ENCODE measurements around the gene KLRC3. TPM values are rescaled to one million over a fixed set of nuclear protein-coding genes. Genes with fewer than 3 reads are reported as not detected.
"Not testable (repeated sequence)": the region's sequence is repeated elsewhere in the genome, so short reads cannot be mapped to it uniquely, and the experiment has no call there.

KLRC3 gene
- total RNA-seq, 1 donor: 7.1 TPM

DNA sequence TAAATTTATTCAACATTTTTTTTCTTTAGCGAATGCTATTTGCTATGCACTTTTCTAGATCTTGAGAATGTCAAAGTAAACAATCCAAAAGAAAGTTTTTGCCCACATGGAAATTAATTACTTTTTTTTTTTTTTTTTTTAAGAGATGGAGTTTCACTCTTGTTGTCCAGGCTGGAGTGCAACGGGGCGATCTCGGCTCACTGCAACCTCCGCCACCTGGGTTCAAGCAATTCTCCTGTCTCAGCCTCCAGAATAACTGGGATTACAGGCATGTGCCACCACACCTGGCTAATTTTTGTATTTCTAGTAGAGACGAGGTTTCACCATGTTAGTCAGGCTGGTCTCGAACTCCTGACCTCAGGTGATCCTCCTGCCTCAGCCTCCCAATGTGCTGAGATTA, 29.4 kb downstream of the KLRC3 start:
- H3K9me3 ChIP-seq (ENCODE audit: low read depth, low read length): not testable (repeated sequence)

GRCh38 chr12:10389904-10390303, 30.5 kb downstream of the KLRC3 start, which contains the start of gene KLRK1:
KLRK1 (minus strand) TSS chr12:10390041; CDS start chr12:10388810, 1,231 bp downstream.
- Histone ChIP-seq H3K27me3 (ENCODE audit: insufficient read depth, low read length) (no peaks in the 10 kb centered on the region), H3K4me3 (ENCODE audit: low read length) (peak within 1 kb of the TSS; percentile 40), H3K4me1 (ENCODE audit: insufficient read depth, low read length) (peaks cover 19% of the 10 kb centered on the region), H3K9me3 (ENCODE audit: low read depth, low read length) (no peaks in the 10 kb centered on the region)

More for the DNA sequence above, 29.4 kb downstream of the KLRC3 start:
- peaks cover 30% of the 10 kb centered on the region for H3K4me1 ChIP-seq (ENCODE audit: insufficient read depth, low read length)
- H3K4me3 ChIP-seq (ENCODE audit: low read length); H3K27me3 ChIP-seq (ENCODE audit: insufficient read depth, low read length): not testable (repeated sequence)

DNA sequence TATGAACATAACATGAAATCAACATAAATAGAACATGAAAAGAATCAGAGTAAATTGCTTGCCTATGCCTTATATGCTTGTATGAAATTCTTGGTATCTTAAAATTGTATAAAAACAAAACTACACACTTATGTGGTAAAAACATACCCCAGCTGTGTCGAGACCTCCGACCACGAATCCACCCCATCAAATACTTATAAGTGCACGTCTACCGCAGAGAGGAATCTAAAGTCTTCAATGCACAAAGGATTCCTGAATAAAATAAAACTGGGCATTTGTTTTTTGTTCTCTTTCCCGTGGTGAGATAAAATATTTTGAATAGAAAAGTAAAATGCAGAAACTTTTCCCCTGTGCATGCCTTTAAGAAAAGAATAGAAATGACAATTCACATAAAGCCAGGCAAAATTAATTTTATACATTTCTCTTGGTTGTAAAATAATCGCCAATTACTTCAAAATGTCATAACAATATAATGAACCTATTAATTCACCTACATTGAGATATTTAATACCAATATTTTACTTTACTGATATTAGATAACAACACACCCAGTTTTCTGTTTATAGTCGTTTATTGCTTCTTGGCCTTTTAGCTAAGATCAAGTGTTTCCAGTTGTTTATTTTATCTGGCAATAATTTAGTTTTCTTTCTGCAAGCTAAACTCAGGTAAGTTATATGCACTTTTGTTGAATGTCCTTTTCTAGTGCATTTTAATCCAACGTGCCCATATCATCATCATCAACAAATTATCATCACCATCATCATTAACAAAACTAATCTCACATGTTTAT, 31.6 kb downstream of the KLRC3 start:
- no peaks in the 10 kb centered on the region for H3K27me3 ChIP-seq (ENCODE audit: insufficient read depth, low read length)
- H3K4me1 ChIP-seq (ENCODE audit: insufficient read depth, low read length): peaks cover 13% of the 10 kb centered on the region
- no peaks in the 10 kb centered on the region for H3K9me3 ChIP-seq (ENCODE audit: low read depth, low read length)
- H3K4me3 ChIP-seq (ENCODE audit: low read length): peak overlapping the region; percentile 40

DNA sequence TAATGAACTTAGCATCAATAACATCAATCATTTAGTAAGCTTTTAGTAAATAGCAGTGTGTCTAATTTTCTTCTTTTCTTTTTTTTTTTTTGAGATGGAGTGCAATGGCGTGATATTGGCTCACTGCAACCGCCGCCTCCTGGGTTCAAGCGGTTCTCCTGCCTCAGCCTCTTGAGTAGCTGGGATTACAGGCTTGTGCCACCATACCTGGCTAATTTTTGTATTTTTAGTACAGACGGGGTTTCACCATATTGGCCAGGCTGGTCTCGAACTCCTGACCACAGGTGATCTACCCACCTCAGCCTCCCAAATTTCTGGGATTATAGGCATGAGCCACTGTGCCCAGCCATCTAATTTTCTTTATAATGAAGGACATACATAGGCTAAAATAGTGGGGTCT, 32.9 kb downstream of the KLRC3 start:
- H3K4me1 ChIP-seq (ENCODE audit: insufficient read depth, low read length); H3K9me3 ChIP-seq (ENCODE audit: low read depth, low read length); H3K27me3 ChIP-seq (ENCODE audit: insufficient read depth, low read length): not testable (repeated sequence)
- H3K4me3 ChIP-seq (ENCODE audit: low read length): peak overlapping the region; percentile 40

GRCh38 chr12:10386857-10387256, 33.5 kb downstream of the KLRC3 start:
- H3K9me3 ChIP-seq (ENCODE audit: low read depth, low read length): no peaks in the 10 kb centered on the region
- peak overlapping the region; percentile 40 for H3K4me3 ChIP-seq (ENCODE audit: low read length)
- peaks cover 4% of the 10 kb centered on the region for H3K4me1 ChIP-seq (ENCODE audit: insufficient read depth, low read length)
- no peaks in the 10 kb centered on the region for H3K27me3 ChIP-seq (ENCODE audit: insufficient read depth, low read length)

- no peaks in the 10 kb centered on the region for H3K4me1 ChIP-seq (ENCODE audit: insufficient read depth, low read length)
- peak overlapping the region; percentile 12 for H3K4me3 ChIP-seq (ENCODE audit: low read length)
- no peaks in the 10 kb centered on the region for H3K27me3 ChIP-seq (ENCODE audit: insufficient read depth, low read length)
- H3K9me3 ChIP-seq (ENCODE audit: low read depth, low read length): no peaks in the 10 kb centered on the region
Measured at GRCh38 chr12:10385166-10385613, 35.2 kb downstream of the KLRC3 start.

GRCh38 chr12:10384191-10384590, 36.2 kb downstream of the KLRC3 start:
- no peak overlapping the region for H3K4me3 ChIP-seq (ENCODE audit: low read length)
- no peaks in the 10 kb centered on the region for H3K4me1 ChIP-seq (ENCODE audit: insufficient read depth, low read length)
- no peaks in the 10 kb centered on the region for H3K27me3 ChIP-seq (ENCODE audit: insufficient read depth, low read length)
- H3K9me3 ChIP-seq (ENCODE audit: low read depth, low read length): no peaks in the 10 kb centered on the region

- no peaks in the 10 kb centered on the region for H3K9me3 ChIP-seq (ENCODE audit: low read depth, low read length)
- no peaks in the 10 kb centered on the region for H3K4me1 ChIP-seq (ENCODE audit: insufficient read depth, low read length)
- no peaks in the 10 kb centered on the region for H3K27me3 ChIP-seq (ENCODE audit: insufficient read depth, low read length)
- peak overlapping the region; percentile 5 for H3K4me3 ChIP-seq (ENCODE audit: low read length)
Measured at GRCh38 chr12:10381928-10382628, 38.3 kb downstream of the KLRC3 start.

DNA sequence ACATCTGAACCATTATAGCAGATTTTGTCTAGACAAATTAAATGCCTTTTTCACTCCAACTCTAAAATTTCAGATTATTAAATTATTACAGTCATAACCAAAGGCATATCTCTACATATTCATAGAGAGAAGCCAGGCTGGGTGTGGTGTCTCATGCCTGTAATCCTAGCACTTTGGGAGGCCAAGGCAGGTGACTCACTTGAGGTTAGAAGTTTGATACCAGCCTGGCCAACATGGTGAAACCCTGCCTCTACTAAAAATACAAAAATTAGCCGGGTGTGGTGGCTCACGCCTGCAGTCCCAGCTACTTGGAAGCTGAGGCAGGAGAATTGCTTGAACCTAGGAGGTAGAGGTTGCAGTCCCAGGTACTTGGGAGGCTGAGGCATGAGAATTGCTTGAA, 41.7 kb downstream of the KLRC3 start:
- not testable (repeated sequence) for H3K27me3 ChIP-seq (ENCODE audit: insufficient read depth, low read length); H3K4me3 ChIP-seq (ENCODE audit: low read length); H3K4me1 ChIP-seq (ENCODE audit: insufficient read depth, low read length); H3K9me3 ChIP-seq (ENCODE audit: low read depth, low read length)

DNA sequence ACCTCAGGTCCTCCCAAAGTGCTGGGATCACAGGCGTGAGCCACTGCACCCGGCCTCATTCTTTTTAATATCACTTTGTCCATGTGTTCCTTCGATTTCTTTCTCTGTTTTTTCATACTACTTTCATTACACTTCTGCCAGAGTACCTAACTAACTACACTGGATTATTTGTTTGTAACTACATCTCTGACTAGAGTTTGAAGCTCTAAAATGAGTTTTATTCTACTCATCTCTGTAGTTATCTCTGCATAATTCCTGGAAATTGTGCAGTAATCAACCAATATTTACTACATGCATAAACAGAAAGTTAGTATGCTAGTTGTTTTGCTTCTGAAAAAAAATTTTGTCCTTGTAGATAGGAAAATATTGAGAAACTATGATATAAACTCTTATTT, 45.8 kb downstream of the KLRC3 start:
- H3K9me3 ChIP-seq (ENCODE audit: low read depth, low read length): no peaks in the 10 kb centered on the region
- H3K27me3 ChIP-seq (ENCODE audit: insufficient read depth, low read length): no peaks in the 10 kb centered on the region
- H3K4me1 ChIP-seq (ENCODE audit: insufficient read depth, low read length): peaks cover 42% of the 10 kb centered on the region
- H3K4me3 ChIP-seq (ENCODE audit: low read length): no peak overlapping the region

DNA sequence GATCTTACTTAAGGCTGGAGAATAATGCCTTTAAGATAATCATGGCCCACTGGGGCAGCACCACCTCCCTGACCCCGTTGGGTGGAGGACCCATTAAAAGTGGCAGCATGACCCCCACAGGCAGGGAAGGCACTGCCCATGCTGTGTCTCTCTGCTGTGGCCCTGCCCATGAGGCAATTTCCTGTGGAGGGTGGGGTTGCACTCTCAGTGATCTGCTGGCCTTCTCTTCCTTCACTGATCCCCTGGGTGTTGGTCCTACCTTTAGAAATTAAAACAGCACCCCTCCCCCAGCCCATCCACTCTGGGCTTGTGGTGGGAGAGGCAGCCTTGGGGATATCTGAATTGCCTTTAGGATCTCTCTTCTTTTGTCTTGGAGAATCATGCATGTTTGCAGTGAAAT, 47.8 kb downstream of the KLRC3 start:
- Histone ChIP-seq H3K9me3 (ENCODE audit: low read depth, low read length) (no peaks in the 10 kb centered on the region), H3K4me3 (ENCODE audit: low read length) (no peak overlapping the region), H3K27me3 (ENCODE audit: insufficient read depth, low read length) (no peaks in the 10 kb centered on the region), H3K4me1 (ENCODE audit: insufficient read depth, low read length) (peaks cover 44% of the 10 kb centered on the region)

- H3K4me3 ChIP-seq (ENCODE audit: low read length); H3K27me3 ChIP-seq (ENCODE audit: insufficient read depth, low read length); H3K9me3 ChIP-seq (ENCODE audit: low read depth, low read length): not testable (repeated sequence)
- H3K4me1 ChIP-seq (ENCODE audit: insufficient read depth, low read length): peaks cover 46% of the 10 kb centered on the region
Measured at GRCh38 chr12:10371893-10372535, 48.4 kb downstream of the KLRC3 start.

DNA sequence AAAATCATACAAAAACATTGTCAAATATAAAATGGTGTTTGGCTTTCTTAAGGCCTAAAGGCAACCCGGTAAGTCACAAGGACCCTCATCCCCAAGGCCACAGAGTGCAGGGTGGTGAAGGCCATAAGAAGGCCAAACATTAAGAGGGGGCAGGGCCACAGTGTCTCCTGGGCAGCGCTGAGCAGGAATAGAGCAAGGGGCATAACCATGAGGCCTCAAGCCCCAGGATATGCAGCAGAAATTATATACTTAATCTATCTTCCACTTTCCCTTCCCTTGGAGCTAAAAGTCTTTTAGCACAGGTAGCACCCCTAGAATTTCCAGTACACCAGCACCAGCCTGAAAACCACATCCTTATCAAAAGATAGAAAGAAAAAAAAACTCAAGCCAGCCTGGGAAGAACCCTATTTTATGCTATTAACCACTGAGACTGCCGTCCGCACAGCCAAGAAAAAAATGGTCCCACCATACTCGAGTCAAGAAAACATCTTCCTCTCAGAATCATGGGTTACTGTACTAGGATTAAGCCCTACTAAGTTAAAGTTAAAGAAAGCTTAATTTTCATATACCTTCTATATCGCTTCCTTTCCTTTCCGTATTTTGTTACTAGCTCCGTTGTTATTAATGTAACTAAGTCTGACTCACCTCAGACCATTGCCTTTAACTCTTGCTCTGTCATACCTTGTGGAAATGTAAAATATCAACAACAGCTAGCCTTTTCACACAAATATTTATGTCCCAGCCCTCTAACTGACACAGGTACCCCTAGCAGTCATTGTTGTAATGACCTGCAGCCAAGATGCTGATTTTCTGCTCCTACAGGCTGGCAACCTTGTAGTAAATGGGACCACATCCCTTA, 50.6 kb downstream of the KLRC3 start:
- no peaks in the 10 kb centered on the region for H3K27me3 ChIP-seq (ENCODE audit: insufficient read depth, low read length)
- H3K4me3 ChIP-seq (ENCODE audit: low read length): no peak overlapping the region
- H3K4me1 ChIP-seq (ENCODE audit: insufficient read depth, low read length): peaks cover 66% of the 10 kb centered on the region
- H3K9me3 ChIP-seq (ENCODE audit: low read depth, low read length): no peaks in the 10 kb centered on the region

GRCh38 chr12:10368206-10369171, 51.9 kb downstream of the KLRC3 start:
- Histone ChIP-seq H3K9me3 (ENCODE audit: low read depth, low read length) (no peaks in the 10 kb centered on the region), H3K4me1 (ENCODE audit: insufficient read depth, low read length) (peaks cover 69% of the 10 kb centered on the region), H3K27me3 (ENCODE audit: insufficient read depth, low read length) (no peaks in the 10 kb centered on the region), H3K4me3 (ENCODE audit: low read length) (no peak overlapping the region)

Measured in mononuclear cell (primary cell).